HepG2 (cell line): ENCODE measurements around the gene TTC1. TPM values are rescaled to one million over a fixed set of nuclear protein-coding genes. Genes with fewer than 3 reads are reported as not detected.

Source experiments
- ATAC-seq: fragments of 200-7000 bp; cut with Tn5 transposase; 3 replicates; pipeline ENCODE4 v1.9.1; 2020; ENCODE audit warnings: mild to moderate bottlenecking, moderate library complexity
- BruUV-seq: library from RNA; stranded (reverse); fragments of 400-500 nt; replicated peaks from 2 replicates; lab custom pipeline; 2021; lab: Mats Ljungman, UMichigan
- CTCF ChIA-PET: fragments of 300-600 bp; formaldehyde crosslinking; extraction: SDS; loops from one replicate; lab custom pipeline; 2021; ENCODE audit warnings: low total read pairs, inconsistent platforms, low intra/inter-chr PET ratio; lab: Yijun Ruan, JAX
- POLR2A ChIA-PET: fragments of 350-600 bp; sonication (Branson Sonifier 250); formaldehyde crosslinking; loops from one replicate; lab custom pipeline; 2020; ENCODE audit warnings: antibody characterized with exemption, inconsistent platforms; lab: Yijun Ruan, JAX
- DNase-seq: peaks from one replicate; pipeline ENCODE4 v3.0.0-alpha.2; 2015; ENCODE audit warnings: low spot score
- FAIRE-seq: peaks from 3 replicates; lab custom pipeline; 2011; peaks lifted over from hg19 to GRCh38; lab: Jason Lieb, UNC
- H2AFZ ChIP-seq: one replicate; pipeline ENCODE4 v1.6.1; 2011; ENCODE audit warnings: low read length, inconsistent platforms
- H3K27ac ChIP-seq: fragments of 300-600 bp; 3 replicates; pipeline ENCODE4 v1.8.0; 2011; ENCODE audit warnings: mixed run types, mild to moderate bottlenecking, mixed read lengths, low read length, inconsistent platforms; ENCODE audit not compliant: insufficient read depth; ENCODE audit errors: extremely low read length
- H3K27me3 ChIP-seq, 2 experiments: fragments of 200-600 bp in 1 of 2; 2 replicates in 1 of 2; 3 replicates in 1 of 2; pipeline versions ENCODE4 v1.6.0 to v1.8.0; 2011; ENCODE audit warnings: low read length in 2 of 2, mild to moderate bottlenecking in 2 of 2, moderate library complexity in 2 of 2, inconsistent platforms in 1 of 2; ENCODE audit not compliant: insufficient read depth in 2 of 2, control insufficient read depth in 1 of 2
- H3K36me3 ChIP-seq, 2 experiments: fragments of 200-600 bp in 1 of 2; replicated peaks in 1 of 2; 2 replicates in 1 of 2; 3 replicates in 1 of 2; pipeline versions ENCODE4 v1.5.1 to v1.8.0; 2011; ENCODE audit warnings: low read length in 2 of 2, inconsistent platforms in 1 of 2; ENCODE audit not compliant: insufficient read depth in 2 of 2, control insufficient read depth in 1 of 2
- H3K4me1 ChIP-seq: 2 replicates; pipeline ENCODE4 v1.5.1; 2012; ENCODE audit warnings: low read length, inconsistent platforms; ENCODE audit not compliant: insufficient read depth
- H3K4me2 ChIP-seq: 2 replicates; pipeline ENCODE4 v1.6.0; 2011; ENCODE audit warnings: low read depth, low read length, inconsistent platforms
- H3K4me3 ChIP-seq, 3 experiments: fragments of 200-600 bp in 1 of 3; sonication (generic), shearing (Covaris generic) in 1 of 3; replicated peaks in 1 of 3; 2 replicates each; pipeline ENCODE4 v1.5.1; 2011 to 2016; ENCODE audit warnings: low read length in 3 of 3, inconsistent platforms in 2 of 3, low read depth in 2 of 3, mild to moderate bottlenecking in 2 of 3, control low read depth in 1 of 3, mixed read lengths in 1 of 3; ENCODE audit not compliant: insufficient read depth in 1 of 3
- H3K79me2 ChIP-seq: one replicate; pipeline ENCODE4 v1.6.1; 2011; ENCODE audit warnings: low read length, inconsistent platforms; ENCODE audit not compliant: insufficient read depth
- H3K9ac ChIP-seq: 2 replicates; pipeline ENCODE4 v1.6.0; 2011; ENCODE audit warnings: mild to moderate bottlenecking, low read depth, low read length, inconsistent platforms; ENCODE audit not compliant: insufficient read depth
- H3K9me3 ChIP-seq: 2 replicates; pipeline ENCODE4 v1.5.1; 2012; ENCODE audit warnings: mild to moderate bottlenecking, low read length
- H4K20me1 ChIP-seq: 2 replicates; pipeline ENCODE4 v1.6.0; 2011; ENCODE audit warnings: inconsistent platforms, mild to moderate bottlenecking, low read length, moderate library complexity; ENCODE audit not compliant: insufficient read depth
- CBX1 ChIP-seq: IDR thresholded peaks from one replicate; pipeline ENCODE4 v1.6.1; 2016; ENCODE audit warnings: antibody characterized with exemption, low read depth
- ELF4 ChIP-seq: sonication (generic); formaldehyde crosslinking; IDR thresholded peaks from 2 replicates; pipeline ENCODE4 v1.5.0; 2020; ENCODE audit warnings: missing genetic modification reagents, mild to moderate bottlenecking, moderate library complexity, borderline replicate concordance
- HNF4A ChIP-seq: sonication (generic); formaldehyde crosslinking; IDR thresholded peaks from 2 replicates; pipeline ENCODE4 v1.4.0; 2020; ENCODE audit warnings: missing genetic modification reagents
- KLF6 ChIP-seq: IDR thresholded peaks from 2 replicates; pipeline ENCODE4 v1.8.0; 2016; ENCODE audit warnings: missing biosample characterization, missing genetic modification reagents
- RFX1 ChIP-seq: fragments of 450-650 bp; IDR thresholded peaks from 2 replicates; pipeline ENCODE4 v1.6.1; 2017
- SP140L ChIP-seq: sonication (generic); formaldehyde crosslinking; IDR thresholded peaks from 2 replicates; pipeline ENCODE4 v1.4.0; 2020; ENCODE audit warnings: missing genetic modification reagents, borderline replicate concordance
- ZNF121 ChIP-seq: sonication (generic); formaldehyde crosslinking; IDR thresholded peaks from 2 replicates; pipeline ENCODE4 v1.5.0; 2020; ENCODE audit warnings: mild to moderate bottlenecking, missing genetic modification reagents
- ZNF567 ChIP-seq: sonication (generic); formaldehyde crosslinking; IDR thresholded peaks from 2 replicates; pipeline ENCODE4 v1.8.1; 2023; ENCODE audit warnings: mild to moderate bottlenecking, missing genetic modification reagents, borderline replicate concordance
- ZNF580 ChIP-seq: IDR thresholded peaks from 2 replicates; pipeline ENCODE4 v1.6.1; 2016; ENCODE audit warnings: low read depth, borderline replicate concordance
- ZNF776 ChIP-seq: sonication (generic); formaldehyde crosslinking; IDR thresholded peaks from 2 replicates; pipeline ENCODE4 v1.4.0; 2020; ENCODE audit warnings: mild to moderate bottlenecking, missing genetic modification reagents
- WGBS: methylation state at CpG from one replicate; pipeline ENCODE4 v1.1.6; 2017; ENCODE audit warnings: low lambda C conversion rate; 5-methylcytosine and 5-hydroxymethylcytosine counted together
- in situ Hi-C: cut with HindIII; loops from 2 replicates; pipeline ENCODE4 v1.10.0; 2017; ENCODE audit warnings: low pct_unique_long_range_greater_than_20kb; ENCODE audit not compliant: extremely low pct_ligation_motif_present
- intact Hi-C: fragments of 100-400 bp; cut with micrococcal nuclease; formaldehyde crosslinking; loops from one replicate; pipeline ENCODE4 v1.10.0; 2022; ENCODE audit not compliant: unreplicated experiment
- polyA plus RNA-seq, 8 experiments: library from polyadenylated mRNA; depleted of rRNA in 3 of 8; stranded (reverse) in 7 of 8; unstranded in 1 of 8; fragments of >200 nt; fragmentation: Illumina TruSeq in 4 of 8; extraction: Trizol in 4 of 8; gene quantifications; 2 replicates each; pipeline versions ENCODE4 v1.2.1 to v1.2.3, GENCODE V29; 2011 to 2016; ENCODE audit warnings: low read depth in 4 of 8, missing spikeins in 1 of 8, mixed read lengths in 1 of 8; ENCODE audit not compliant: insufficient read depth in 1 of 8
- total RNA-seq, 5 experiments: library from RNA; depleted of rRNA; stranded (reverse); fragments of >200 nt; fragmentation: Illumina TruSeq; extraction: Trizol; gene quantifications; 2 replicates each; pipeline ENCODE4 v1.2.3, GENCODE V29; 2016; ENCODE audit warnings: low read depth in 1 of 5

The TTC1 gene
- total and polyA plus RNA-seq, 2 of the 13 experiments (the other 11 are each of a cell fraction or from before 2014, with no cell fraction given): 16.1 to 72.1 TPM

- WGBS: 93% methylated on average over 4 of the region's 4 CpGs
- H3K36me3 ChIP-seq: peaks cover 9 to 50% of the 10 kb centered on the region in 2 experiments
- CTCF ChIA-PET: no interaction called here
Measured at GRCh38 chr5:160033546-160034252, 24.8 kb downstream of the TTC1 start.

GRCh38 chr5:160036243-160036642 lies 27.3 kb downstream of the TTC1 start:
- no TSS peak for BruUV-seq

More at GRCh38 chr5:160033546-160034252, 24.8 kb downstream of the TTC1 start:
- Histone ChIP-seq H2AFZ (no peak overlapping the region), H3K4me2 (no peak overlapping the region), H3K79me2 (peaks cover 5% of the 10 kb centered on the region), H3K4me3 (no peak overlapping the region), H3K27ac (no peak overlapping the region), H3K9me3 (no peaks in the 10 kb centered on the region), H3K4me1 (peaks cover 10% of the 10 kb centered on the region; the same call in 1 of the 2 replicates), H3K9ac (no peak overlapping the region), H3K27me3 (no peaks in the 10 kb centered on the region), H4K20me1 (no peaks in the 10 kb centered on the region)
- no TSS peak for BruUV-seq
- FAIRE-seq (no peak), ATAC-seq (no peak), DNase-seq (no peak)
- POLR2A ChIA-PET: no interaction called here
- intact Hi-C loops (no loop called here), in situ Hi-C loops (no loop called here)
- TF ChIP-seq HNF4A (CRISPR knock-in tag): 0 out of 2 replicates have a peak, but pooled peaks have one; percentile 7
- peak; percentile 88 for TF ChIP-seq ZNF121 (CRISPR knock-in tag)
- no peak for TF ChIP-seq KLF6 (CRISPR knock-in tag)

More at GRCh38 chr5:160036243-160036642, 27.3 kb downstream of the TTC1 start:
- TF ChIP-seq SP140L (CRISPR knock-in tag) (no peak), ZNF580 (no peak), ELF4 (CRISPR knock-in tag) (no peak), CBX1 (no peak), ZNF776 (CRISPR knock-in tag) (no peak), RFX1 (no peak), ZNF567 (CRISPR knock-in tag) (no peak)
- H3K4me1 ChIP-seq: no peaks in the 10 kb centered on the region
- in situ Hi-C loops (no loop called here), intact Hi-C loops (no loop called here)
- DNase-seq: no peak
- no peaks in the 10 kb centered on the region for H3K9me3 ChIP-seq
- no peak overlapping the region for H3K4me2 ChIP-seq
- H3K27me3 ChIP-seq: no peaks in the 10 kb centered on the region
- POLR2A ChIA-PET: no interaction called here
- CTCF ChIA-PET: no interaction called here
- 89% methylated on average over 1 of the region's 1 CpG for WGBS
- H3K4me3 ChIP-seq: no peak overlapping the region
- H2AFZ ChIP-seq: no peak overlapping the region
- no peaks in the 10 kb centered on the region for H3K79me2 ChIP-seq
- ATAC-seq: no peak
- no peak for FAIRE-seq
- no peaks in the 10 kb centered on the region for H4K20me1 ChIP-seq
- no peak overlapping the region for H3K27ac ChIP-seq
- H3K9ac ChIP-seq: no peak overlapping the region
- H3K36me3 ChIP-seq: peaks cover 9 to 39% of the 10 kb centered on the region in 2 experiments
